ELF-1 (cell line): ENCODE data around the gene POLA1.

Source experiments
- DNase-seq: peaks from one replicate; pipeline ENCODE4 v3.0.0-alpha.2; 2016; ENCODE audit warnings: low read depth, low spot score

The POLA1 gene

DNA sequence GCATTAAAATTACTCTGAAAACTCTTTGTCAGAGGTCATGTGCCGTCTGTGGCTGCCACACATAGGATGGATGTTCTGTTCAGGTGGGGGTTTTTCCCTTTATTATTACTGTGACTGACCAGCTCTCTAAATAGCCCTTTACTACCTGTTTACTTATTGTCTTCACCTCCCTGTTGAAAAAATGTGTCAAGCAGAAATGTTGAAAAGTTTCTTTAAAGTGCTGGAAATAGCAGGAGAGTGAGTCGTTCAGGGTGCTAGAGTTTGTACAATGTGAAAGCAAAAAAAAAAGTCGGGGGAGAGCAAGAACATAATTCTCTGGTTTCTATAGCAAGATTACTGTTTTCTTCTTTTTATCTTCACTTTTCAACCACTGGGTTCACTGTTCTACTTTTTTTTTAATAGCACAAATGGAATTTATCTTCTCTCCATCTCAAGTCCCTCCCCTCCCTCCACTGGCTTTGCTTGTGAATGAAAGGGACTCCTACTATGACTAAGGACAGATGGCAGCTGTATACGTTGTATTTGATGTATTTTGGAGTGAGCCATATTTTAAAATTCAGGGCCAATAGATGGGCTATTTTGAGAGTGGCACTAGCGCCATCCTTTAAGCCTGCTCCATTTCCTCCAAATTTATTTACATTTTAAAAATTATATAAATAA is 288.7 kb downstream of the POLA1 start:
- no peak for DNase-seq

DNA sequence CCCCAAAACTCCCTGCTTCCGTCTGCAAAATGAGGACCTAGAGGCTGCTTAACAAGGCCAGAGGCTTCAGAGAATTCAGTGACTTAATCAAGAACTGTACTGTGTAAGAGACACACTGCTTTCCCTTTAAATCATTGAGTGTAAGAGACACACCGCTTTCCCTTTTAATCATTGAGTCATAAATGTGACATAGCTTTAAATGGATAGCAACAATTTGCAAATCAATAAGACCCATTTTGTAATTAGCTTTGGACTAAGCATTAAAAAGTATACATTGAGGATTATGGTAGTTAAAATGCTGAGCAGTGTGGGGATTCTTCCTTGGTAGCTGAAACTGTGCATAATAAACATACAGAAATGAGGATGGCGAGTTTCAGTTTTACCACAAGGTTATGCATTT is 290.2 kb downstream of the POLA1 start:
- no peak for DNase-seq

DNA sequence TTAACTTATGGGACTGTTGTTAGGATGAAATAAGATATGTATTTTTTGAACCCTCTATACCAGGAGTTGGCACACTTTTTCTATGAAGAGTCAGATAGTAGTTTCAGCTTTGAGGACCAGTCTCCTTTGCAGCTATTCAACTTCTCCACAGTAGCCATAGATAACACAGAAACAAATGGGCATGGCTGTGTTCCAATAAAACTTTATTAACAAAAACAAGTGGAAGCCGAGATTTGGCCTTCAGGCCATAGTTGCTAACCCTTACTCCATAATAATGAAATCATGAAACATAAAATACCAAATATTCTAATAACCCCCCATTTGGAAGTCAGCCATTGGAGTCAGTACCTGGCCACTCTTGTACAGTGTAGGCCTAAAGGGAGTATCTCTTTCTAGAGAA is 291.4 kb downstream of the POLA1 start:
- no peak for DNase-seq

DNA sequence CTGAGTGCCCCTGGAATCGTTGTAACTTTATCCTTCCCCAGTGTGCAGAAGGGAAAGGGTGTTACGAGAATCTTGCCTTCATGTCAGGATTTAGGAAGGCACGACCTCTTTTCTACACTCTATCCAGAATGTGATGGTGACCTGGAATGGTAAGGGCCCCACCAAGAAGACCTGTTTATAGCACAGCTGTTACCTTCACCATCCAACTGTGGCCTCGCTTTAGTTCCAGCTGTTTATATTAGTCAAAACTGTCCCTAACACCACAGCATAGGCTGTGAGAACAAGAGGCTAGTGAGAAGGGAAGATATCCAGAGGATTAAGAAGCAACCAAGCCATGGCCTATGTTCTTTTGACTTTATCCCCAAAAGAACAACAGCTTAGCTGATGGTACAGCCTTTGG is 294.0 kb downstream of the POLA1 start:
- no peak for DNase-seq

DNA sequence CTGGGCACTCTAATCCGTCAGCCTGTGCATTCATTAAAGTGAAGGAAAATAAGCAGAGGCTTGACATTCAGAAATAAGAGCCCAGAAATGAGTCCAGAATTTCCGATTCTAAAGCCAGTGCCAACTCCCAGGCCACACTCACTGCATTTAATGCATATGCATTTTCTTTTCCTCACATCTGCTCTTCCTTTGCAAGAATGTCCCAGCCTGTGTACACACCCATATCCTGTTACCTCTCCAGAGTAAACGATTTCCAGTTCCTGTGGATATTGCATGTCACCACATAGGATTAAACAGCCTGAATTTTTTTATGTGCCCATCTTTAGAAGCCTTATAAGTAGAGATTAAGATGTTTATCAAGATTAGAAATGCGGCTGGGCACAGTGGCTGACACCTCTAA is 294.6 kb downstream of the POLA1 start:
- no peak for DNase-seq

DNA sequence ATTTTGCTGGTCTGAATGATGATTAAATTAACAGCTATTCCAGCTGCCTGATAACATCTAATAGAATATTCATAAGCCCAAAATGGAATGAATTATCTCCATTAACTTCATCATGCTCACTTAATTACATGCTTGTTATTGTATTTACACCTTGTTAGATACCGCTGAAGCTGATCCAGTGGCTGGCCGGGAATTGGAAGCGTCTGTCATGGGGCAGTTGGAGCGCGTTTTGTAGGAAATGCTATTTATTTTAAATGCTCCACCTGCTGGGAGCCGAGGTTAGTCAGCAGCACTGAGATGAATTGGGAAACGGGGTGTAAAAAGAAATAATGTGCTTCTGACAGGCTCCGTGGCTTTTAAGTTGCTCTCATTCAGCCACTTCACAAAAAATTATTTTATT is 296.8 kb downstream of the POLA1 start:
- DNase-seq, result no peak

DNA sequence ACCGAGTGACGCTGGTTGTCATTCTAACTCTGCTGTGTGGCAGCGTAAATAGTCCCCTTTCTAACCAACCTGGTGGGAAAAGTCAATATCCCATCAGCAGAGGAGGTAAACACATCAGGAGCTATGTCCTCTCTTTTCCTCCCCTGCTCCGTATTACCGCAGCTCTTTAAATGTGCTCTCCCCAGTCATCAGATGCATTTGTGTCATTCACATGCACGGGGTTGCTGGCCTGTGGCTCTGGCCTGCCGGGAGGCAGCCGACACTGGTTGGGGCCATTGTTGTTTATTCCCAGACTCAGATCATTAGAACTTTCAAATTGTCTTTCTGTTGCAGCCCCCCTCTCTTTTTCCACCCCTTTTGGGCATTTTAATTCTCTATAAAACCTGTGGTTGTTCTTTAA is 300.2 kb downstream of the POLA1 start:
- DNase-seq, result no peak

DNA sequence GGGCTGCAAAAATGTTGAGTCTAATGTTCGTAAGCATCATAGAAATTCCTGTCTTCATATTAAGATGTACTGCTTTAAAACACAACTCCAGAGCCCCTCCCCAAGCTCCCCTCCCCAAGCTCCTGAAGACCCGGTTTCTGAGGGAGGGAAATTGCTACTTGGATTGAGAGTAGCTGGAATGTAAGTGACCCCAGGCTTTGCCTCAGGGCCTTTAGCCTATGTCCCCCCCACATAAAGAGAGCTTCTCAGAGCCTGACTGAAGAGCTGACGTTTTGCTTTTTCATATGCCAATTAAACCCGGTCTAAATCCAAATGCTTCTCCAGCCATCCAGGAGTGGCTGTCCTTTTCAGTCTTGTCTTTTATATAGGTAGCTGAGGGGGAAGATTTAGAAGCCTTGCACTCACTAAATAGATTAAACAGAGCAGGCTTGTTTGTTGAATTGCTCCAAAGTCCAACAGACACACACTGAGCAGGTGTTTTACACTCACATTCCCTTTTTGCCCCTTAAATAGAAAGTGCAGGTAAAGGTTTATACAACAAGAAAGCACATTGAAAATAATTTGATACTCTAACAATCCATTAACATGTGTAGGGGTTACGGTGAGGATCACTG is 302.5 kb downstream of the POLA1 start:
- DNase-seq, result peak; percentile 88

DNA sequence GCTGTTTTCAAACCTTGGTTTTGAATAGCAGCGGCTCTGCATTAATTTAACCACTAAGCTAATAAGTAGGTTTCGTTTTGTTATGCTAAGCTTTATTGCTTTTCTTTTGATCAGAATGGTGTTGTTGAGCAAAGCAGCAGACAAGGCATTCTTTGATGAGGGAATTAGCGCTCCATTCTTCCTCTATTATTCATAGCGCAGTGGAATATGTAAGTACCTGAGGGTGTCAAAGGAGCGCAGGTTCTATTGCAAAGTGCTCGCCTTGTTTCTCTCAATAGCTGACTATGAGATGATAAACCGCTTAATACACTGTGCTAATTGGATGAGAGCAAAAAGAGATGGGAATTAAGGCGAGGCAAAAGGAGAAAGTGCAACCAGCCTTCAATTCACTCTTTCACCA is 305.8 kb downstream of the POLA1 start:
- no peak for DNase-seq

DNA sequence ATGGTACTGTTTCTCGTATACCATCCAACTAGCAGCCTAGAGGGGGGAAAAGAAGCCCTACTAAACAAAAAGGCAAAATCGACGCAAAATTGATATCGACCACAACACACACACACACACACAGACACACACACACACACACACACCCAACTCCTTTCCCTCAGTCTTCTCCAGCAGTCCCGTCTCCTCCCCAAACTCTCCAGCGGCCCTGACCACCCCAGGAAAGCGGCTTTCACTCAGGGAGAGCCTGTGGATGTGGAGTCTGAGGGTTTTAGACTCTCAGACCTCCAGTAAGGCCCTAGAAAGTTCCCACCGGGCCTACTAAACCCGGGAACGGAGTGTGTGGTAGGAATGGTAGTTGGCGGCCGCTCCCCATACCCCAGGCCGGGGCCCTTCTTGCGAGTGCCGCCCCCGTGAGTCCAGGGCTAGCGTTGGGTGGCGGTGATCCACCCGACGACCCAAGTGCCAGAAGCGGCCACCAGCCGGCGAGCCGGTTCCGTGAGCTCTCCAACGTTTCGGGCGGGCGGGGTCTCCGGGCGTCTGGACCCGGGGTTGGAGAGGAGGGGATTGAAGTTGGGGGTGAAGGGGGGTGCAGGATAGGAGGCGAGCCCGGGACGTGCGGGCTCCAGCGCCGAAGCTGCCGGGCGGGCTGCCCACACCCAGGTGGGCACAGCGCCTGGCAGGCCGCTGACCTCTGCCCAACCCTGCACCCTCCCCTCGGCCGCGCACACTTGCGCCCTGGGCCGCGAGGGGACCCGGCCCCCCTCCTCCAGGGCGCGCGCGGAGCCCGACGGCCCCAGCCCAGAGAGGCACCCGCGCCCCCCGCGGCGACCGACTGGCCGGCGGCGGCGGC is 308.3 kb downstream of the POLA1 start:
- no peak for DNase-seq

DNA sequence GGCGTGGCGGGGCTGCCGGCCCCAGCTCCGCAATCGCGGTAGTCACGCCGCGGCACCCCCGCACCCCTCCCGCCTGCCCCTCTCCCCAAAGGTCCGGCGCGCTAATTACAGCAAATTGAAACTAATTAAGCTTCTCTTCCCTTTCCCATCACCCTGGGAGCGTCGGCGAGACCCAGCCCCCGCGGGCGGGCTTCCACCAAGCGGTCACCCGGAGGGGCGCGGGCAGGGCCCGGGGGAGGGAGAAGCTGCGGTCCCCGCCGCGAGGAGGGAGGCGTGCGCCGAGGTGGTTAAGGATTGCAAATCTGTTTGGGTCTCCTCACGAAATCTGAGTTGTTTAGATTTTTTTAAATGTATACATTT is 308.9 kb downstream of the POLA1 start:
- DNase-seq, result no peak

DNA sequence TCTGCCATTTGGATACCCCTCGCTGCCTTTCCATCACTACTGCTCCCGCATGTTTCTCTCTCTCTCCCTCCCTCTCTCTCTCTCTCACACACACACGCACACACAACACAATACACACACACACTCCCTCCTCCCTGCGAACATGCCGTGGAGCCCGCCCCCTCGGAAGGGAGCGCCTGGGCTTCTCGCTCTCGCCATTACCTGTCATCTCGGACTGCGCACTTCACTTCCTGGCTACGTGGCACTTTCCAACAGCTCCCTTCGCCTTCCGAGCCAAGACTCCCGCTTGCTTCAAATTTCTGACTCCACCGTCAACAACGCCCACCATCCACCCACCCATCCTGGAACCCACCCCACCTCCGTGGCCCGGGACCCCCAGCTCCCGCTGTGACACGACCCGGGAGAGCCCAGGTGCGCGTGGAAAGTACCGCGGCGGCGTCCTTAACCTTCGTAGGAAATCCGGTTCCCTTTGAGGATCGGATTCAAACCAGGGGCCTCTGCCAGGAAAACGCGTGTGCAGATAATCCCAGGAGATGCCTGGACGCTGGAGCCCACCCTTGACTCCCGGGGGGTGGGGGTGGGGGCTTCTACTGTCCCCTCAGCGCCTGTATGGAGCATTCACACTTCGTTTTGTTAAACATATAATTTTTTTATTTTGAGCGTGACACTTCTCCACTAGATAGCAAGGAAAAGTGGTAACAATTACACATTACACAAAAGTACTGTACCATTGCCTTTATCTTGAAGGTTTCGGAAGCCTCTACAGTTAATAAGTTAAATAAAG is 309.5 kb downstream of the POLA1 start:
- peak; percentile 75 for DNase-seq

DNA sequence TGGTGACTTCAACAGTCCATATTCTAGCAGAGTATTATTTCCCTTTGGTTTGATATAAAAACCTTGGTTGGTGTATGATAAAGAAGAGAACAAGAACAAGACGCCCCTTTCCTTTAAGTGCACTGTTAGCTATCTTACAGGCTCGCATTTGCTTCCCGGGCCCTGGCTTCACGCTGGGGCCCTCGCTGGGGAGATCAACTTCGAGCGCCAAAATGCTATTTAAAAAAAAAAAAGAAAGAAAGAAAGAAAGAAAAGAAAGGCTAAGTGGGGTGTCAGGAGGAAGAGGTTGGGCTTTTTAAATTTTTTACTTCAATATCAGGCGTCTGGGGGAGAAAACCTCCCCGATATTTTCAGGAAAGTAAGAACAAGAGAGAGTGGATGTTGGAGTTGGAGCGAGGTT is 310.3 kb downstream of the POLA1 start:
- DNase-seq, result no peak

DNA sequence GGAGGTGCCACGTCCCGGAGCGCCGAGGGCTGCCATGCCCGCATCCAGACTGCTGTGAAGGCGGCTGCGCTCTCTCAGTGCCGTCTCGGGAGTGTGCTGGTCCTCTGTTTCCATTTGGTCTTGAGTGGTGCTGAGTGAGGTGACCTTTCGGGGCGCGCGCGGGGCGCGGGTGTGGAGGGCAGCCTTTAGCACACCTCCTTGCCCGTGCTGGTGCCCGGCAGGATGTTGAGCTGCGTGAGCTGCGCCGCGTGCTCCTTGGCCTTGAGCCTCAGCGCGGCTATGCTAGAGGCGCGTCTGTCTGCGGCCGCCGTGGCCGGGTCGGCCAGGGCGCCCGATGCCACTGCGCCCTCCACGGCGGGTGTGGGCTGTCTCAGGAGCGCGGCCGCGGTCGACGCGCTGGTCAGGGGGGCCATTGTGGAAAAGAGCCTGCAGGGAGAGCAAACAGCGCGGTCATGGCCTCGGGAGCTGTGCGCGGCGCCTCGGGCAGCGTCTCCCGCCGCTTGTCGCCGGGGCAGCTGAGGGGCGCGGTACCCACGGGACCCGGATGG is 310.8 kb downstream of the POLA1 start:
- DNase-seq, result no peak

DNA sequence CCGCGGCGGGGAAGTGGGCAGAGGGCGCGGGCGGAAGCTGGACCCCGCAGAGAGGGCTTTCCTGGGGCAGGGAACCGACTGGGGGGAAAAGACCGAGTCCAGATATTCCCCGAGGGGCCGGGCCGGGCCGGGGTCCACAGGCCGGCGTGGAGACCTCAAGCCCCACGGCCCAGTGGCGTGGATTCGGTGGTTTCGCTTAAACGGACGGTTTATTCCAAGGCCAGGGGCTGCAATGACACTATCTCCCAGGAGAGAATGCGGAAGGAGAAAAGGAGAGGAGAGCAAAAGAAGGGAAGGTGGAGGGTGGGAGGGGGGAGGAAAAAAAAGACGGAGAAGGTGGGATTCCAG is 311.3 kb downstream of the POLA1 start:
- no peak for DNase-seq

DNA sequence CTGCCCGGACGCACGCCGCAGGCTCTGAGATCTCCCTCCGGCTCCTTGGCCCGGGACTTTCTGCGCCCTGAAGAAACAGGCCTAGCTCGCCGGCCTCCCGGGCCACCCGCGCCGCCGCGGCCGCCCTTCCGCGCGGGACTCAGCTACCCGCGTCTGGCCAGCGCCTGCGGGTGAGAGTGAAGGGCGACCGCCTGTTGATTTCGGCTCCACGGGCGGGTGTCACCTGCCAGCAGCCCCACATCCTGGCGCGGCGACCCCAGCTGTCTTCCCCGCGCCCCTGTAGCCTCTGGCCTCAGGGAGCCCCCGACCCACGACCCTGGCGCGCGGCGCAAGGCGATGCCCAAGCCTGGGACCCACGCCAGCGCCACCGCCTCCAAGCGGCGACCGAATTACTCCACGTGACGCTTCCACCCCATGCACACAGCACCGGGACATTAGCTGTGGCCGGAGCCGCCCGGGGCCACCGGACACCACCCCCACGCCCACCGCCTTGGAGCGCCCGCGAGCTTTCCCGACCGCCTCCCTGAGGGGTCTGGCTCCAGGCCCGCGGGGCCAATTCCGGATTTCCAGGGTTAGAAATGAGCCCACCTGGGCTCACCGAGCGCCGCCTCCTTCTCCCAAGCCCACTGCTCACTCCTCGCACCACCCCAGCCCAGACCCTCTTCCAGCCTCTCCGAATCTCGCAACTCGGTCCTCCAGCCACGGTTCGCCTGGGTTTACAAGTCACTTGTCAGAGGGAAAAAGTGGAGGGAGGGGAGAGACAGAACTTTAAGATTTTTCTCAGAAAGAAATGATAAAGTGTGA is 311.9 kb downstream of the POLA1 start:
- no peak for DNase-seq

DNA sequence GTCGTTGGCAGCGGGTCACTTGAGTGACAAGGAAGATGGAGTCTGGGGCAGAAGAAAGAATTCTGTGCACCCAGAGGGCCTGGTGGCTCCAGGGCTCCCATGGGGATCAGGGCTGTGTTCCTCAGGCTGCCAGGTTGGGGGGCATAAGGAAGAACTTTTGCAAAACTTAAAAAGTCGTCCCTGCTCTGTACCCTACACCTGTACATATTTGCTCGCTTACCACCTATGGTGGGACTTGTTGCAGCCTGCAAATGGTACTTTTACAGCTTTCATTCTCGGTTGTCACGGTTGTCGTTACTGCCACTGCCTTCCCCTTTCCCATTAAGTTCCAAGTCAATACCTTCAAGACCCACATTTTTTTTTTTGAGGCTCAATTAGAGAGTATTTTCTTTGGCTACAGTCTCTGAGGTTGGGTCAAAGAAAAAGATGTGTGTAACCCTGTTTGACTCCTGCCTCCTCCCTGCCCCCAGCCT is 312.9 kb downstream of the POLA1 start:
- DNase-seq, result no peak

DNA sequence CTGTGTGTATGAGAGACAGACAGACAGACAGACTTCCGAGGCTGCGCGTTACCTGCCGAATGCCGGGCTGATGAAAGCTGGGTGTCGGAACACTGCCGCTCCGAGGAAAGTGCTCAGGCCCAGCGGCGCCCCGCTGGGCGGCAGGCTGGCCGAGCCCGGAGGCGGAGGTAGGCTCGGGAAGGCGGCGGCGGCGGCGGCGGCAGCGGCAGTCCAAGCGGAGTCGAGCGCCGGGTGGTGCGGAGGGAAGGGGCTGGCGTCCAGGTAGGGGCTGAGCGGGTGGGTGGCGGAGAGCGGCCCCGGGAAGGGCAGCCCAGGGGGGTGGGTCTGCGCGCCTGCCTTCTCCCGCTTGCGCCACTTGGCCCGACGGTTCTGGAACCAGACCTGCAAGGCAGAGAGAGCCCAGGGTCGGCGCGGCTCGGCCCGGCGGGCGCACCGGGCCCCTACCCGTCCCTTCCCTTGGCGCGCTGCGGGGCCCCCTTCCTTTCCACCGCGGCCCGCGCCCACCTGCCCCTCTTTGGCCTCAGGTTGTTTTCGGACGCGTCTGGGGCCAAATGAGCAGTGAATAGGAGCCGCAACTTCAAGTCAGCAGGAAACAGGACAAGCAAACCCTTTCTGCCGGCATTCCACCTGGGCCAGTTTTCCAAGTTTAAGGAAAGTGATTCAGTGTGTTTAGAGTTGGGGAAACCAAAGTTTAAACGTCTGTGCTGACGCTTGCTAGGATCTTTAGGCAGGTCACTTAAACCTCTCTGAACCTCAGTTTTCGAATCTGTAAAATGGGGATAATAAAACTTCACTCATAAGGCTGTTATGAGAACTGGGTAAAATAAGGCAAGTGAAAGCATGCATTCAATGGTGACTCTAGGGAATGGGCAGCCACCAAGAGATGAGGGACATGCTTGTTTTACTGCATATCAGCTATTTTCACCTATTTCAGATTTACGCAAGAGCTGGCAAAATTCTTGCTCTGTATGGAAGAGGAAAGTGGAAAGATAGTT is 313.6 kb downstream of the POLA1 start:
- DNase-seq, result peak; percentile 79

DNA sequence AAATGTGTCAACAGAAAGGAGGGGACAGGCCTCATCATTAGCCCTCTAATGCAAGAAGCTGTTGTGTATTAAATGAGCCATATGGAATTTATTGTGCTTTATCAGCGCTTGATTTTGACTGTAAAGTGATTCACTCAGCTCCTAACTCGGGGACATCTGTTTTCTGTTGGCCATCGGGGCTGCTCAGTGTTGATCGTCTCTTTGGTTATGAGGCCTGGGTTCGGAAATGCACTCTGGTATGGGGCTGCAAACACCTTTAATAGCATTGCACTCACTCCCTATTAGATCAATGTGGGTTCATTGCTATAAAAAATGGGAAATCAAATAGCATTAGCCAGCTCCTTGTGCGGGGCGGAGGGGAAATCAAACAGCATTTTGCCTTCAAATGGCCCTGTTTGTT is 315.7 kb downstream of the POLA1 start:
- DNase-seq, result no peak
